GM19324 (cell line): ENCODE results near the gene SPP2.
A peak's percentile ranks its signal among the peaks of the same experiment; 100 is the strongest.

Source experiments
- ATAC-seq: cut with Tn5 transposase; IDR thresholded peaks from one replicate; pipeline ENCODE4 v1.9.1; 2021; ENCODE audit warnings: mild to moderate bottlenecking, moderate library complexity; ENCODE audit not compliant: unreplicated experiment, low FRiP score

Gene SPP2, protein sequence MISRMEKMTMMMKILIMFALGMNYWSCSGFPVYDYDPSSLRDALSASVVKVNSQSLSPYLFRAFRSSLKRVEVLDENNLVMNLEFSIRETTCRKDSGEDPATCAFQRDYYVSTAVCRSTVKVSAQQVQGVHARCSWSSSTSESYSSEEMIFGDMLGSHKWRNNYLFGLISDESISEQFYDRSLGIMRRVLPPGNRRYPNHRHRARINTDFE

DNA sequence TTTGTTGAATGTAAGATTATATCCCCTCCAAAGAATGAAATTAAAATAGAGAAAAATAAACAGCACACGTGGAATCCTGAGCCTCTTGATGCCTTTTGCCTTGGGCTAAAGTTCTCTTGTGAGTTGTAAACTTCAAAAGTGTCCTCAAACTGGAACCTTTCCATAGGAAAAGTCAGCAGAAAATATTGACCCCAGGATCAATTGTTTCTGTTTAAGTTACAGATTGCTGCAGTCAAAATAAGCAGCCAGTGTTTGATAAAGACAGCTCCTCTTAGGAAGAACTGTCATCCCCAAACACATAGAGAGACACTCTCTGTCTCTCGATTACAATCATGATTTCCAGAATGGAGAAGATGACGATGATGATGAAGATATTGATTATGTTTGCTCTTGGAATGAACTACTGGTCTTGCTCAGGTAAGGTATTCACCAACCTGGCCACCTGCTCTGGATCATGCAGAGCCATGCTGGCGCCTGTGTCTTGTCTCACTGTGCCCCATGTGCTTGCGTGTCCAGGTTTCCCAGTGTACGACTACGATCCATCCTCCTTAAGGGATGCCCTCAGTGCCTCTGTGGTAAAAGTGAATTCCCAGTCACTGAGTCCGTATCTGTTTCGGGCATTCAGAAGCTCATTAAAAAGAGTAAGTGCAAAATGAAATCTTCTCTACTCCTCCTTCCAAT, at the start of gene SPP2:
Gene SPP2, plus strand, starts transcription at position 248 of the 681 bp plus-strand sequence. Its CDS starts 85 bp downstream, at position 333.
- ATAC-seq = no peak

DNA sequence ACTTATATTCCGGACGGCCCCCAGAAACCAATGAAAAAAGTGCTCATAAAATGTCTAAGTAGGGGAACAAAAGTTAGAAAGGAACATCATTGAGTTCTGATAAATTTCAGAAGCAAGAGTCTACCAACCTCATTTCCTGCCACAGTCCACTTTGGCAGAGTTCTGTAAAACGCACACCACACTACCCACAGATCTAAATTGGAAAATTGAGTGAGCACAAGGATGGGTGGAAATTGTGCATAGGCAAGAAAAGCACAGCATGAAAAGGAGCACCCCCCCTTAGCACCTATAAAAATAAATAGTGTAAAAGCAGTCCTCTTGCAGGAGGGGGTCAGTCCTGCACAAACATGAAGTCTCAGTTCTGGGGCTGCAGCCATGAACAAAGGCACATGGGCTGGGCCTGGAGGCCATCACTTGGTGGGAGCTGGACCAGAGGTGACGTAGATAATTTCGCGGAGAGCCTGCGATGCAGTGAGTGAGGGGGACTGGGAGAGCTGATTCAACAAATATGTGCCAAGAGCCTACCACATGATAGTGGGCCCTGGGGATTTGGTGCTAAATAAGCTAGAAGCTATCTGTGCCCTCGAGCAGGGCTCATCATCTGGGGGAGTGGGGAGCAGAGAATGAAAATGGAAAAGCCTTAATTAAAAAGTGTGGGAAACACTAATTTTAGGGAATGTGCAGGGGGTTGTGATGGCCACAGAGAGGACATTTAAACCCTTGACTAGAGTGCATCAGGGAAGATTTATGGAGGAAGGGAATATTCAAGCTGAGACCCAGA, 48.9 kb upstream of the SPP2 start:
- no peak for ATAC-seq

DNA sequence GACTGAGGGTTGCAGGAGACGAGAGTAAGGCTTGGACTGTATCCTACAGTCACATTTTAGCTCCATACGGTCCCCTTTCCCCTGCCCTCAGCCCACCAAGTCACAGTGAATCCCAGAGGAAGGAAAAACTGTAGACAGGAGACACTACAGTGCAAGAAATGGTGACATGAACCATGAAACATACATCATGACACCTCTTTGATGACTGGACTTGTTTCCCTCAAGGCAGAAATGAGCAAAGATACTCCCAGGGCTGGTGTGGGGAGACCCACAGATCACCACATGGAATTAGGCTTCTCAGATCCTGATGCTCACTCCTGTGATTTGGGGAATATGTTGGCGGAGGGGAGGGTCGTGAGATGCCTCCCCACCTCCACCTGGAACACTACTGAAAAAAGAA, 48.2 kb upstream of the SPP2 start:
- ATAC-seq = no peak

DNA sequence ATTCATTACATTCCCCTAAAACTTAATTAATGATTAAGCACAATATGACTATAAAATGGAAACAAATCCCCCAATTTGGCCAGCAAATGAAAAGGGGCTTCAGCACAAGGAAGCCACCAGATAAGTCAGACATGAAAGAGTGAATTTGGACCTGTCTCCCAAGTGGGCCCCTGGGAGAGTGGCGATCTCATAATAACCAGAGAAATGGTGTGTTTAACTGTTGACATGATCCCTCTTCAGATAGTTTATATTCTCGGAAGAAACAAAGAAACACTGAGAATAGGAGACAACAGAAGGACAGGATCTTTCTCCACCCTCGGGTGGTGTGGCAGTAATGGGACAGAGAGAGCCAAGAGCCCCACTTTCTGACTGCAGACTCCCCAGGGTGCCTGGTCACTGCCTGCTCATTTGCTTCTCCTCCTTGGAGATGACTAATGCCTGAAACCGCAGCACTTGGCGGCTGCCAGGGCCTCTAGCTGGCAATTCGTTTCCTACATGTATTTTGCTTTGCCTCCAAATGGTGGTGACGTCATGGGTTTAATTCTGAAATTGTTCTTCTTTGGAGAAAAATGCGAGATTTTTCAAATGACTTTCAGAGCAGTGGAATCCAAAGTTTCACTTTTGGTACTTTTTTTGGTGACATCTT, 46.4 kb upstream of the SPP2 start:
- ATAC-seq = no peak

DNA sequence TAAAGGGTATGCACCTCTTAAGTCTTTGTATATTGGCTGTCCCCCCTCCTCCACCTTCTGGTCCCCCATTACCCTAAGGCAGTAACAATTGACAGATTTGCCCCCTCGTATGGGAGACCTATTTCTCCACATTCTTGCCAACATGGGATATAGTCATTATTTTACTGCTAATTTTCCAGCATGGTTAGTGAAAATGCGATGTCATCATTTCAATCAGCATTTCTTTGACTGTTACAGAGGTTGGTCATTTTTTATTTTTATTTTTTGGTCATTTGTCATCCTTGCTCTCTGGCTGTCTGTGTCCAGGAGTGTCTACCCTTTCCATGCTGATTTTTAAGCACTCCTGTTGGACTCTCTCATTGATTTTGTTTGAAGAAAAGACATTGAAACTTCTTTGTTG, 45.4 kb upstream of the SPP2 start:
- no peak for ATAC-seq

DNA sequence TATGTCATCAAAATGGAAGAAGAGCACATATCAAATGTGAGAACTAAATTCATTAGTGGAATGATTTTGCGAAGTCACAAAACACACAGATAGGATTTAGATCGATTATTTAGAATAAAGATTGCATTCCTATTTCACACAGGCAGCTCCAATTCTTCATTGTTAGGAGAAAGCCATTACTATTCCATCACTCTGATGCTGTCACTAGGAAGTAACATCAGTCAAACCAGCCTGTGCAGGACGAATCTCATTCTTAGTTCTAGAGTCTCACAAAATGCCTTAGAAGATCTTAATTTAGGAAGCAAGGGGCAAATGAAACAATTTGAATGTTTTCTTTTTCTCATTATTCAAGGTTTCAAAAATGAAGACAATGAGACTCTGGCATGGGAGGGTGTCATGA, 44.0 kb upstream of the SPP2 start:
- no peak for ATAC-seq

DNA sequence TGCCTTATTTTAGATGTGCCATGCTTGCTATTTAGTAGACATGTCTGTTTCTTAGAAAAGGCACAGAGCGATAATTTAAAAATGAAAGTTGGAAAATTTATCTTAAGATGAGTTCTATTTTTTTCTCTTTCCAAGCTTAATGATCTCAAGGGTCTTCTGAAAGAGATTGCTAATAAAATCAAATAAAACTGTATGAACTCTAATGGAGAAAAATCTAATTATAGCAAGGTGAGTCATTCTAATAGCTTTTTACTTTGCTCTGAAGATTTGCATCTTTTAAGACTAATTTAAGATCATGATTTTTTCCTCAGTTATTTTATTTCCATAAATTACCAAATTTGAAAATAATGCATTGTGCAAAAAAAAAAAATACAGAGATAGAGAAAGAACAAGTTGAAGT, 36.1 kb upstream of the SPP2 start:
- no peak for ATAC-seq

DNA sequence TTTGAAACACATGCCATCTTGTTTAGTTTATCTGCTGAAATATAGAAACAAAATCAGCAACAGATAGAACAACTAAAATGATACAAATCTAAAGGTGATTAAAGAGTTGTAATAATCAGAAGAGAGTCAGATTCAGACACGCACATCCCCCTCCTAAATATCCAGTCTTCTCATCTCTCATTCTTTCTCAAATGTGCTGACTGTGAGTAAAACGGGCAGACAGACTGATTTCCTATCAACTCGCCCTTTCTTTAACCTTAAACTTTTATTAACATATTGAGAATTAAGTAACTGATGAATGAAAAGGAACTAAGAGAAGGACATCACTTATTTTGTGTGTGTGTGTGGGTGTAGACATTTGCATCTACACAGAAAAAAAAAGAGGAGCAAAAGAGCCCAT, 34.6 kb upstream of the SPP2 start:
- ATAC-seq = no peak

DNA sequence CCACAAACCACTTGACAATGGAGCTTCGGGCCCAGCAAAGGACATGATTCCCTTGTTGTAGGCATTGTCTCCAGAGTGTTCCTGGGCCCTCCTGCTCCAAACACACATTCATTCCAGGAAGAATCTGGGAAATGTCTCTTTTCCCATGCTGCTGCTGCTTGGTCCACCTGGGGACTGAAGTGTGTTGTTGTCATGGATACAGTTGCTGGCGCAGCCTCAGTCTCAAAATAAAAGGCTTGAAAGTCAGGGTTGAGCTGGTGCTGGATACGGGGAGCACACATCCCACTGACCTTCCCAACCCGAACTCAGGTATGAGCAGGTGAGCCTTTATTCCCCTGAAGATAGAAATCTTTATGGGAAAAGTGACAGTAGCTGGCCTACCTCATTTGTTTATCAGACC, 30.6 kb upstream of the SPP2 start:
- no peak for ATAC-seq

DNA sequence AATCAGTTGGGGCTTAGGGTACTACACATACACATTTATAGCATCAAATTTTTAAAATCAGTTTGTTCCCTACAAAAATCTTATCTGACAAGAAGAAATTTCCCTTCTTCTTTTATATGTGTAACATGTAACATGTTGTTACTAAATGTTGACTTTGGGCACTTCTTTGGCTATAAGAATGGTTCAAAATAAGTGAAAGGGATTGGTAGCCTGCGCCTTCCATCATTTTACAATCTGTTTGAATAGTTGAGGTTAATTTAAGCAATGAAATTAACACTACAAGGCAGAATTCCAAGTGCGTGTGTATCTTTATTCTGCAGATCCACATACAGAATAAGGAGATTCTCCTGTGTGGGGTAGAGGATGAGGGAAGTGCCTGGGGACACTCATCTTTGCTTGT, 30.2 kb upstream of the SPP2 start:
- ATAC-seq = no peak

DNA sequence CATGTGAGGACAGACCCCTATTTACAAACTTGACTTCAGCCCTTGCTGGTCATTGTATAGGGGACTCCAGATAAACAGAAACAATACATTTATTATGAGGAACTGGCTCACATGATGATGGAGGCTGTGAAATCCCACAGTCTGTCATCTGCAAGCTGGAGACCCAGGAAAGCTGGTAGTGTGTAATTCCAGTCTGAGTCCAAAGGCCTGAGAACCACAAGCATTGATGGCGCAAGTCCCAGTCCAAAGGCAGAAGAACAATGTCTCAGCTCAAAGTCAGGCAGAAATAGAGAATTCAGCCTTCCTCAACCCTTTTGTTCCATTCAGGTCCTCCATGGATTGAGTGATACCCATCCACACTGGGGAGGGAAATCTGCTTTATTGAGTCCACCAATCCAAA, 28.1 kb upstream of the SPP2 start:
- ATAC-seq = no peak

DNA sequence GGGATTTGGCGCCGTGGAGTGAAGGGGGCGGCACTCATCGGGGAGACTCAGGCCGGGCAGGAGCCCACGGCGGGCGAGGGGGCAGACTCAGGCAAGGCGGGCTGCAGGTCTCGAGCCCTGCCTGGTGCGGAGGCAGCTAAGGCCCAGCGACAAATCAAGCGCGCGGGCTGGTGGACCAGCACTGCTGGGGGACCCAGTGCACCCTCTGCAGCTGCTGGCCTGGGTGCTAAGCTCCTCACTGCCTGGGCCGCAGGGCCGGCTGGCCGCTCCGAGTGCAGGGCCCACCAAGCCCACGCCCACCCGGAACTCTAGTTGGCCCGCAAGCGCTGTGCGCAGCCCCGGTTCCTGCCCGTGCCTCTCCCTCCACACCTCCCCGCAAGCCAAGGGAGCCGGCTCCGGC, 26.2 kb upstream of the SPP2 start:
- ATAC-seq = no peak

DNA sequence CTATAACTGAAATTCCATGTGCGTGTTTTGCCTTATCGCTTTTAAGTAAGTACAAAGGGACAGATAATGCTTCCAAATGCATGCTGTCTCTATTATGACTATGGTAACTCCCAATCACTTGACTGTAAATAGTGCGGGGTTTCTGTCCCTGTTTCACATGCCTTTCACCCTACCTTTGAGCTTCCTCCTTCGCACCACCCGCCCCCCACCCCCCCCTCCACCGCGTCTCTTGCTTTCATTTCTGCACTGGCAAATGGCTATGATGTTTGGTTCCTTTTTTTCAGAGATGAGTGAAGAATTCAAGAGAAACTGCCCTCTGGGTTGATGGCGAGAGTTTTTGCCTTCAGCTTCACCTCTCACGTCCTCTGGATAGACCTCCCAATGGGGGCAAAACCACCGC, 25.0 kb upstream of the SPP2 start:
- peak; percentile 67 for ATAC-seq

DNA sequence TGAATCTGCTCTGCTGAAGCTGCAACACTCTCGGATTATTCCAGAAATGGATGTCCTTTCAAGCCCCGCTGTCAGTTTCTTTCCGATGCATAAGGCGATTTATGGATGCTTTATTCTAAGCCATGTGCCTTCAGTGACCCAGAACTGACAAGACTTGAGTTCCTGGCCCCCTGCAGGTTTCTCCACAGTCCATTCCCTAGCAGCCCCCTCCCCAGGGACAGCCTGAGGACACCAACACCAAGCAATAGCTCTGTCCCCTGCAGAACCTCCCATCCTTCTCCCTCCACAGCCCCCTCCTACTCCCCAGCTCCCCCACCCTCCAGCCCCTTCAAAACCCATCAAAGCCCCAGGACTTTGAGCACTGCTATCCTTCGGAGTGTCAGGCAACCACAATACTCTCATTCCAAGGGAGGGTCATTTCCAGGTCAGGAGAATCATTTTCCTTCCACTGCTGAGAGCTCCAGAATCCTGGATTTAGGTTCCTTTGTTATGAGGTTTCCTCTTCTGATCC, 24.6 kb upstream of the SPP2 start:
- ATAC-seq = no peak

DNA sequence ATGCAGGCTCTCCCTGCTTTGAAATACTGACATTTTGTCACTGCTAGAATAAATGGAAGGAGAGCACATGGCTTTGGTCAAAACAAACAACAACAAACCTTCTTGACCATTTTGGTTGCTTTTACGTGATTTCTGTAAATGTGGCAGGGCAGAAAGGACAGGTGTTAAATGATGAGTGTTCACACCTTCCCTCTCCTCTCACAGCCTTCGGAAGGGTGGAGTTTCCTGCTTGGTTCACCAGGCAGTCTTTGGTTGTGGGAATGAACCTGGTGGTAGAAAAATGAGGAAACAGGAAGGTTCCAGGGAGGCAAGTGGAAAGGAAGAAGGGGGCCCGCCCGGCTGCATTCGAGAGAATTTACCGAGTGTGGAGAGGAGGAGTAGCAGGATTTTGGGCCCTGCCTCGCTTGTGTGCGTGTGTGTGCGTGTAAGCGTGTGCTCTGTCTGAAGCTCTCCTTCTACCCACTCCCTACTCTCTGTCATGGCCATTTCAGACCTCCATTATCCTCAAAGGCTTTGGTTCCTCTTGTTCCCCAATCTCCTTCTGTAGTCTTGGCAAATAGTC, 23.7 kb upstream of the SPP2 start:
- no peak for ATAC-seq

DNA sequence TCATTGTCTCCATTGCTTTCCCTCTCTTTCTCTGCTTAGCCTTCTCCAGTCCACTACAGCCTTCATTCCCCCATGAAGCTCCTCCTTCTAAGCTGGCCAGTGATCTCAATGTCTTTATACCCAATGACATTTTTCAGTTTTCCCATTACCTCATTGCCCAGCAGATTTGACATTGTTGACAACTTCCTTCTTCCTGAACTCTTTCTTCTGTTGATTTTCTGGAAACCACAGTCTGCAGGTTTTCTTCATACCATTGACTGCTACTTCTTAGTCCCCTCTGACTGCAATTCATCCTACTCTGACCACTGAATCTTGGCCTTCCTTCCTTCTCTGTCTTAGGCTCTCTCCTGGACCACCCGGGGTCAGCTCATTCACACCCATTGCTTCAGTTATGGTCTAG, 22.9 kb upstream of the SPP2 start:
- ATAC-seq = no peak

DNA sequence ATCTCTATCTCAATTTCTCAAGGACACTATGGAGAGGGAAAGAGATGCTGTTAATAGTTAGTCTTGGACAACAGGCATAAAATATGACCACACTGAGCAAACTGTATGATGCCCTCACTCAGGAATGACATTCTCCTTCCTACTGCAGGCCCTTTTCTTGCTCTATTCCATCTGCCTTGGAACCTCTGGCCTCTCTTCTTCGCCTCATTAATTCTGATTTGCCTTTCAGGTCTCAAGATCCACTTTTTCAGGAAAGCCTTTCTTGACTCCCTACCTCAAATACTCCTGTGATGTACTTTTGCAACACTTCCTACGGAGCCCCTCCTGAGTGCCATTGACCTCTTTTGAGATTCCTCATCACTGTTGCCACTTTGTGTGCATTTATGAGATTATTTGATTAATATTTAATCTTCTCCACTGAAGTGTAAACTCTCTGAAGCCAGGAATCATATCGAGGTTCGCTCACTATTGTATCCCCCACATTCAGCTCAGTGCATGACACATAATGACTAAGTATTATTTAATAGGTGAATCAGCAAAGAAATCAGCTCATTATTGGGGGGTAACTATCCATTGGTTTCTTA, 21.3 kb upstream of the SPP2 start:
- ATAC-seq = no peak

DNA sequence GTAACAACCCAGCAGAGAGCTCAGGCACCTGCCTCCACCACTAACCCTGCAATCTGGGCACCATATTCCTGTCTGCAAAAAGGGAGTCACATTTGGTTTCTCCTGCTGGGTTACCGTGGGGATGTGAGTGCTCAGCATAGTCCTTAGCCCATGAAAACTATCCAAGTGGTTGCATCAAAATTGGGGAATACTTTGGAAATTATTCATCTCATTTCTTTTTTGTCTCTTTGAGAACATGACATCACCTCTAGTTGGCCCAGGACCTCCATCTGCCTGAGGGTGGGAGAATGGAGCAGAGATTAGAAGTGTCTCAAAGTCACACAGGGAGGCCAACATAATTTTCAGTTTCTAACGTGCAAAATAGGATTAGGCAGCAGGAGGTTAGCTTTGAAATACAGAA, 19.3 kb upstream of the SPP2 start:
- ATAC-seq = no peak

DNA sequence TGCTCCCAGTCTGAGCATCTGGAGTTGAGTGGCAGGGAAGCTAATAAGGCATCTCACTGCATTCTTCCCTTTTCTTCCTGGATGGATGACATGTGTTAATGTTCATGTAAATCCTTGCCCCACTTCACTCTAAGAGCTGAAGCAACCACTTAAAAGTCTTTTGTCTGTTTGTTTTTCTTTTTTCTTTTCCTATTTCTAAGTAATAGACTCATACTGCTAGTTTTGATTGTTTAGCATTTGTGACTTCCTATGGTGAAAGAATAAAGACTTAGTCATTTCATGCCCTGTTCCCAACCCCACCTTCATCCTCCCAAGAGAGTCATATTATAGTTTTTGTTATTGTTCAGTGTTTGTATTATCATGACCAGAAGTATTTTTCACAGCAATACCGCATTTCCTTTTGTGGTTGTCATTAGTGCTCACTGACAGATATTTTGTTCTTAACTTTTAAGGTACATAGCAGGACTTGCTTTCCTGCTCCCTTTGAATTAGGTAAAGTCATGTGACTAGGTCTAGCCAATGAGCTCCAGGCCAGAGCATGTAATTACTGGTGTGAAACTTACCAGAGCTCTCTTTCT, 18.1 kb upstream of the SPP2 start:
- ATAC-seq = no peak

DNA sequence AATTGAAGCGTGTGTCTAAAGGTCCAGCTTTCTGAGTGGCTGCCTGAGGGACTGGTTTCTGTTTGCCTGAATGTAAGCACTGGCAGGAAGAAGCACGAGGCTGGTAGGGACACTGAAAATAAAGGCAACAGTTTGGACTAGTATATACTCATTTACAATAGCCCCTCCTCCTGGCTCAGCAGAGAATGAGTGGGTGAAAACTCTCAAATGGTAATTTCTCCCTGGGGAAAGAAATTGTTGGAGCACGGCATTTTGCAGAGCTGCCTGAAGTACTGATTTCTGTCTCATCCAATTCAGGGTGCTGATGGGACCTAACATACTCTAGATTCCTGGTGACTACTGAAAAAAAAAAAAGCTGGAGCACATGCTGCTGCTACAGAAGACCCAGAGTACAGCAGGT, 17.3 kb upstream of the SPP2 start:
- no peak for ATAC-seq
